SK-N-SH treated with all-trans-retinoic acid at 6 μM for 48 hours (cell line): Measurements from ENCODE around the gene CCR7.

Experiments used
- ATAC-seq: fragments of 200-7000 bp; cut with Tn5 transposase; 3 replicates; pipeline ENCODE4 v1.9.1; 2020; ENCODE audit warnings: mild to moderate bottlenecking, moderate library complexity
- ARNTL ChIP-seq: fragments of 450-650 bp; formaldehyde crosslinking; IDR thresholded peaks from 2 replicates; pipeline ENCODE4 v1.5.0; 2020; ENCODE audit warnings: low read depth, mild to moderate bottlenecking, moderate library complexity, borderline replicate concordance
- BACH2 ChIP-seq: fragments of 250-450 bp; sonication (Bioruptor Pico); IDR thresholded peaks from 2 replicates; pipeline ENCODE4 v1.9.0; 2021; ENCODE audit warnings: mild to moderate bottlenecking, borderline replicate concordance
- CSDC2 ChIP-seq: fragments of 250-450 bp; sonication (Bioruptor Pico); IDR thresholded peaks from 2 replicates; pipeline ENCODE4 v1.5.0; 2020; ENCODE audit warnings: mild to moderate bottlenecking, moderate library complexity
- ESRRG ChIP-seq: fragments of 250-450 bp; sonication (Bioruptor Pico); IDR thresholded peaks from 2 replicates; pipeline ENCODE4 v1.6.1; 2021; ENCODE audit warnings: mild to moderate bottlenecking
- GLIS3 ChIP-seq: fragments of 250-450 bp; sonication (Bioruptor Pico); IDR thresholded peaks from 2 replicates; pipeline ENCODE4 v1.5.0; 2020; ENCODE audit warnings: mild to moderate bottlenecking, moderate library complexity
- ISL1 ChIP-seq: fragments of 250-450 bp; sonication (Bioruptor Pico); IDR thresholded peaks from 2 replicates; pipeline ENCODE4 v2.1.2; 2022; ENCODE audit warnings: mild to moderate bottlenecking, moderate library complexity
- OSR1 ChIP-seq: fragments of 250-450 bp; sonication (Bioruptor Pico); IDR thresholded peaks from 2 replicates; pipeline ENCODE4 v1.8.0; 2022; ENCODE audit warnings: moderate library complexity, mild to moderate bottlenecking, inconsistent platforms
- PPARA ChIP-seq: fragments of 250-450 bp; sonication (Bioruptor Pico); IDR thresholded peaks from 2 replicates; pipeline ENCODE4 v1.5.0; 2020; ENCODE audit warnings: mild to moderate bottlenecking, borderline replicate concordance
- SNAI2 ChIP-seq: fragments of 250-450 bp; sonication (Bioruptor Pico); IDR thresholded peaks from 2 replicates; pipeline ENCODE4 v1.5.0; 2020; ENCODE audit warnings: mild to moderate bottlenecking, moderate library complexity
- TOX ChIP-seq: fragments of 250-450 bp; sonication (Bioruptor Pico); IDR thresholded peaks from 2 replicates; pipeline ENCODE4 v1.8.0; 2021; ENCODE audit warnings: mild to moderate bottlenecking, moderate library complexity, borderline replicate concordance
- ZC3H10 ChIP-seq: fragments of 250-450 bp; sonication (Bioruptor Pico); IDR thresholded peaks from 2 replicates; pipeline ENCODE4 v1.5.1; 2021; ENCODE audit warnings: mild to moderate bottlenecking, moderate library complexity
- ZFP3 ChIP-seq: fragments of 250-450 bp; sonication (Bioruptor Pico); IDR thresholded peaks from 2 replicates; pipeline ENCODE4 v1.5.0; 2020; ENCODE audit warnings: mild to moderate bottlenecking, moderate library complexity
- ZFP30 ChIP-seq: fragments of 450-650 bp; formaldehyde crosslinking; IDR thresholded peaks from 2 replicates; pipeline ENCODE4 v1.5.0; 2022; ENCODE audit warnings: mild to moderate bottlenecking, moderate library complexity
- ZNF565 ChIP-seq: fragments of 450-650 bp; formaldehyde crosslinking; conservative IDR thresholded peaks from 2 replicates; pipeline ENCODE4 v1.5.0; 2020; ENCODE audit warnings: low read depth, mild to moderate bottlenecking, moderate library complexity
- ZNF70 ChIP-seq: fragments of 450-650 bp; formaldehyde crosslinking; IDR thresholded peaks from 2 replicates; pipeline ENCODE4 v1.5.0; 2020; ENCODE audit warnings: mild to moderate bottlenecking, moderate library complexity
- ZNF8 ChIP-seq: fragments of 450-650 bp; formaldehyde crosslinking; IDR thresholded peaks from 2 replicates; pipeline ENCODE4 v1.5.0; 2020; ENCODE audit warnings: mild to moderate bottlenecking, moderate library complexity
- TF ChIP-seq, protein P1 (sequence below): fragments of 250-450 bp; sonication (Bioruptor Pico); IDR thresholded peaks from 2 replicates; pipeline ENCODE4 v1.8.0; 2021; ENCODE audit warnings: low read depth, mild to moderate bottlenecking, moderate library complexity, borderline replicate concordance
- TF ChIP-seq, protein P2 (sequence below): fragments of 250-450 bp; sonication (Bioruptor Pico); IDR thresholded peaks from 2 replicates; pipeline ENCODE4 v1.5.1; 2020; ENCODE audit warnings: low read depth, mild to moderate bottlenecking, moderate library complexity
- TF ChIP-seq, protein P3 (sequence below): fragments of 250-450 bp; sonication (Bioruptor Pico); IDR thresholded peaks from 2 replicates; pipeline ENCODE4 v1.5.1; 2021; ENCODE audit warnings: mild to moderate bottlenecking, moderate library complexity
- TF ChIP-seq, protein P4 (sequence below): fragments of 250-450 bp; sonication (Bioruptor Pico); IDR thresholded peaks from 2 replicates; pipeline ENCODE4 v1.8.0; 2020; ENCODE audit warnings: mild to moderate bottlenecking, moderate library complexity, borderline replicate concordance
- TF ChIP-seq, protein P5 (sequence below): fragments of 250-450 bp; sonication (Bioruptor Pico); IDR thresholded peaks from 2 replicates; pipeline ENCODE4 v1.5.0; 2020; ENCODE audit warnings: mild to moderate bottlenecking, moderate library complexity

The CCR7 gene

DNA sequence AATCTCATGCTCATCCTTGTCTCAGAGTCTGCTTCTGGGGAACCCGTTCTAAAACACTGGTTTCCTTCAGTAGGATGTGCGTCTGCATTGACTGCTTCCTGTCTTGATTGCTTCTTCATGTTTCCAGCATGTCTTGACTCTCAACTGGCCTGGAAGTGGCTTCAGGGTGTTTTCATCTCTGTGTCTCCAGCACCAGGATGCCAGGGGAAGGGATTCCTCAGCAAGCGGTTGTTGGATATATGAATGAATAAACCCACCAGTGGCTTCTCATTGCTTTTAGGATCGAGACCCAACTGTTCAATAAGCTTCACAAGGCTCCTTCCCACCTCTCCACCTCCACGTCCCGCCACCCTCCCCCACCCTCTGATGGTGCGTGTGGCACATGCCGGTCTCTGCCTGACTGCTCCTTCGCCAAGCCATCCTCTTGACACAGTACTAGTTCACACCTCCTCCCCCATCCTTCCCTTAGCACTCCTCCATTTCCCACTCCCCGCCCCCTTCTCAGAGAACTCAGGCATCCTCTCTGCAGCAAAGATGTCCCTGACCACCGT, 49.7 kb downstream of the CCR7 start:
- TF ChIP-seq TOX (no peak), GLIS3 (CRISPR knock-in tag) (no peak), BACH2 (no peak), ISL1 (CRISPR knock-in tag) (no peak), PPARA (no peak), CSDC2 (no peak), SNAI2 (CRISPR knock-in tag) (no peak), ESRRG (CRISPR knock-in tag) (no peak), ZFP3 (CRISPR knock-in tag) (no peak), ZNF8 (no peak), ZC3H10 (CRISPR knock-in tag) (no peak), ZNF565 (CRISPR knock-in tag) (no peak)
- TF ChIP-seq, protein P1, sequence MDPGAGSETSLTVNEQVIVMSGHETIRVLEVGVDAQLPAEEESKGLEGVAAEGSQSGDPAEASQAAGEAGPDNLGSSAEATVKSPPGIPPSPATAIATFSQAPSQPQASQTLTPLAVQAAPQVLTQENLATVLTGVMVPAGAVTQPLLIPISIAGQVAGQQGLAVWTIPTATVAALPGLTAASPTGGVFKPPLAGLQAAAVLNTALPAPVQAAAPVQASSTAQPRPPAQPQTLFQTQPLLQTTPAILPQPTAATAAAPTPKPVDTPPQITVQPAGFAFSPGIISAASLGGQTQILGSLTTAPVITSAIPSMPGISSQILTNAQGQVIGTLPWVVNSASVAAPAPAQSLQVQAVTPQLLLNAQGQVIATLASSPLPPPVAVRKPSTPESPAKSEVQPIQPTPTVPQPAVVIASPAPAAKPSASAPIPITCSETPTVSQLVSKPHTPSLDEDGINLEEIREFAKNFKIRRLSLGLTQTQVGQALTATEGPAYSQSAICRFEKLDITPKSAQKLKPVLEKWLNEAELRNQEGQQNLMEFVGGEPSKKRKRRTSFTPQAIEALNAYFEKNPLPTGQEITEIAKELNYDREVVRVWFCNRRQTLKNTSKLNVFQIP (CRISPR knock-in tag): no peak
- TF ChIP-seq, protein P2, sequence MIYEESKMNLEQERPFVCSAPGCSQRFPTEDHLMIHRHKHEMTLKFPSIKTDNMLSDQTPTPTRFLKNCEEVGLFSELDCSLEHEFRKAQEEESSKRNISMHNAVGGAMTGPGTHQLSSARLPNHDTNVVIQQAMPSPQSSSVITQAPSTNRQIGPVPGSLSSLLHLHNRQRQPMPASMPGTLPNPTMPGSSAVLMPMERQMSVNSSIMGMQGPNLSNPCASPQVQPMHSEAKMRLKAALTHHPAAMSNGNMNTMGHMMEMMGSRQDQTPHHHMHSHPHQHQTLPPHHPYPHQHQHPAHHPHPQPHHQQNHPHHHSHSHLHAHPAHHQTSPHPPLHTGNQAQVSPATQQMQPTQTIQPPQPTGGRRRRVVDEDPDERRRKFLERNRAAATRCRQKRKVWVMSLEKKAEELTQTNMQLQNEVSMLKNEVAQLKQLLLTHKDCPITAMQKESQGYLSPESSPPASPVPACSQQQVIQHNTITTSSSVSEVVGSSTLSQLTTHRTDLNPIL: no peak
- TF ChIP-seq, protein P3, sequence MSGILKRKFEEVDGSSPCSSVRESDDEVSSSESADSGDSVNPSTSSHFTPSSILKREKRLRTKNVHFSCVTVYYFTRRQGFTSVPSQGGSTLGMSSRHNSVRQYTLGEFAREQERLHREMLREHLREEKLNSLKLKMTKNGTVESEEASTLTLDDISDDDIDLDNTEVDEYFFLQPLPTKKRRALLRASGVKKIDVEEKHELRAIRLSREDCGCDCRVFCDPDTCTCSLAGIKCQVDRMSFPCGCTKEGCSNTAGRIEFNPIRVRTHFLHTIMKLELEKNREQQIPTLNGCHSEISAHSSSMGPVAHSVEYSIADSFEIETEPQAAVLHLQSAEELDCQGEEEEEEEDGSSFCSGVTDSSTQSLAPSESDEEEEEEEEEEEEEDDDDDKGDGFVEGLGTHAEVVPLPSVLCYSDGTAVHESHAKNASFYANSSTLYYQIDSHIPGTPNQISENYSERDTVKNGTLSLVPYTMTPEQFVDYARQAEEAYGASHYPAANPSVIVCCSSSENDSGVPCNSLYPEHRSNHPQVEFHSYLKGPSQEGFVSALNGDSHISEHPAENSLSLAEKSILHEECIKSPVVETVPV (CRISPR knock-in tag): no peak
- ATAC-seq: no peak

DNA sequence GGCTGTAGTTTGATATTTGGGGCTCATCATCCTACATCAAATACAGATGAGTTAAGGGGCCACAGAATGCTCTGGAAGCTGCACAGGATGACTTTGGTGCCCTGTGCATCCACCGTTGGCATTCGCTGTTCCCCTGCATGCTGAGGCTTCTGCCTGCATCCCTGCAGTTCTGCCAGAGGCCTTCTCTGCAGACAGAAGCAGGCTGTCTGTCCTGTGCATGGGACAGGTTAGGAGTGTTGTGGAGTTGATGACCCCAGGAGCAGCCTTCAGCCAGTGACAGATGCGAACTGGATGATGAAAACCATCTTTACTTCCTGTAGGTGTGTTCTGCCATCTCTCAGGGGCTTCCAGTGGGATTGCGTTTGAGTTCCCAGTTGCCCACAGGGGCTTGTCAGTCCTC, 50.3 kb downstream of the CCR7 start:
- no peak for ATAC-seq
- TF ChIP-seq ZC3H10 (CRISPR knock-in tag): no peak

DNA sequence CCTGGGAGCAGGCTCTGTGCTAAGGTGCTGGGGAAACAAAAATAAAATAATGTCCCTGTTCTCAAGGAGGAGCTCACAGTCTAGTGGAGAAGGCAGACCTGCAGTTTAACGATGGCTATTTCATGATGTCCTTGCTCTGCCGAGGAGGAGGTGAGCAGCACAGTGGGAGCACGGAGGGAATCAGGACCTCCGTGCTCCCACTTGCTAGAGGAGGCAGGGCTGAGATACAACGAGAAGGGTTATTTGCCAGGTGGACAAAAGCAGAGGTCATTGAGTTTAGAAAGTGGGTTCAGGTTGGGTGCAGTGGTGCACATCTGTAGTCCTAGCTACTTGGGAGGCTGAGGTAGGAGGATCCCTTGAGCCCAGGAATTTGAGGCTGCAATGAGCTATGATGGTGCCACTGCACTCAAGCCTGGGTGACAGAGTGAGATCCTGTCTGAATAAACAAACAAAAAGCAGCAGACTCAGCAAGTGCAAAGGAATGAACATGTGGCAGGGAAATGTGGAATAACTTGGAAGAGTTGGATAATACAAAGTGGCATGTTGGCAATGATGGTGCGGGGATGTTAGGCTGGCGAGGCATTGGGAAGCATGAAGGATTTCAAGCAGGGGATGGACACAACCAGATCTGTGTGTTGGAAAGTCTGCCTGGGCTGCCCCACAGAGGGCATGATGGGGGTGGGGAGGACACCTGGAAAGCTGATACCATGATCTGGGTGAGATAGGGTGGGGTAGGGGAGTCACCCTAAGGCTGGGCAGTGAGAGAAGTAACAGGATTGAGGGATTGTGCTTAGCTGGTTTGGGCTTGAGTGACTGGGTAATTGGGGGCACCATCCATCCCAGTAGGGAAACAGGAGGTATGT, 51.0 kb downstream of the CCR7 start:
- TF ChIP-seq ZNF70 (no peak), ESRRG (CRISPR knock-in tag) (no peak), ARNTL (CRISPR knock-in tag) (no peak), OSR1 (CRISPR knock-in tag) (no peak), PPARA (no peak), ZFP30 (CRISPR knock-in tag) (no peak), BACH2 (no peak), CSDC2 (no peak), ISL1 (CRISPR knock-in tag) (no peak)
- TF ChIP-seq, protein P3 (CRISPR knock-in tag): no peak
- TF ChIP-seq, protein P4, sequence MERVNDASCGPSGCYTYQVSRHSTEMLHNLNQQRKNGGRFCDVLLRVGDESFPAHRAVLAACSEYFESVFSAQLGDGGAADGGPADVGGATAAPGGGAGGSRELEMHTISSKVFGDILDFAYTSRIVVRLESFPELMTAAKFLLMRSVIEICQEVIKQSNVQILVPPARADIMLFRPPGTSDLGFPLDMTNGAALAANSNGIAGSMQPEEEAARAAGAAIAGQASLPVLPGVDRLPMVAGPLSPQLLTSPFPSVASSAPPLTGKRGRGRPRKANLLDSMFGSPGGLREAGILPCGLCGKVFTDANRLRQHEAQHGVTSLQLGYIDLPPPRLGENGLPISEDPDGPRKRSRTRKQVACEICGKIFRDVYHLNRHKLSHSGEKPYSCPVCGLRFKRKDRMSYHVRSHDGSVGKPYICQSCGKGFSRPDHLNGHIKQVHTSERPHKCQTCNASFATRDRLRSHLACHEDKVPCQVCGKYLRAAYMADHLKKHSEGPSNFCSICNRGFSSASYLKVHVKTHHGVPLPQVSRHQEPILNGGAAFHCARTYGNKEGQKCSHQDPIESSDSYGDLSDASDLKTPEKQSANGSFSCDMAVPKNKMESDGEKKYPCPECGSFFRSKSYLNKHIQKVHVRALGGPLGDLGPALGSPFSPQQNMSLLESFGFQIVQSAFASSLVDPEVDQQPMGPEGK (CRISPR knock-in tag): no peak
- TF ChIP-seq, protein P2: no peak
- TF ChIP-seq, protein P1 (CRISPR knock-in tag): no peak
- TF ChIP-seq, protein P5, sequence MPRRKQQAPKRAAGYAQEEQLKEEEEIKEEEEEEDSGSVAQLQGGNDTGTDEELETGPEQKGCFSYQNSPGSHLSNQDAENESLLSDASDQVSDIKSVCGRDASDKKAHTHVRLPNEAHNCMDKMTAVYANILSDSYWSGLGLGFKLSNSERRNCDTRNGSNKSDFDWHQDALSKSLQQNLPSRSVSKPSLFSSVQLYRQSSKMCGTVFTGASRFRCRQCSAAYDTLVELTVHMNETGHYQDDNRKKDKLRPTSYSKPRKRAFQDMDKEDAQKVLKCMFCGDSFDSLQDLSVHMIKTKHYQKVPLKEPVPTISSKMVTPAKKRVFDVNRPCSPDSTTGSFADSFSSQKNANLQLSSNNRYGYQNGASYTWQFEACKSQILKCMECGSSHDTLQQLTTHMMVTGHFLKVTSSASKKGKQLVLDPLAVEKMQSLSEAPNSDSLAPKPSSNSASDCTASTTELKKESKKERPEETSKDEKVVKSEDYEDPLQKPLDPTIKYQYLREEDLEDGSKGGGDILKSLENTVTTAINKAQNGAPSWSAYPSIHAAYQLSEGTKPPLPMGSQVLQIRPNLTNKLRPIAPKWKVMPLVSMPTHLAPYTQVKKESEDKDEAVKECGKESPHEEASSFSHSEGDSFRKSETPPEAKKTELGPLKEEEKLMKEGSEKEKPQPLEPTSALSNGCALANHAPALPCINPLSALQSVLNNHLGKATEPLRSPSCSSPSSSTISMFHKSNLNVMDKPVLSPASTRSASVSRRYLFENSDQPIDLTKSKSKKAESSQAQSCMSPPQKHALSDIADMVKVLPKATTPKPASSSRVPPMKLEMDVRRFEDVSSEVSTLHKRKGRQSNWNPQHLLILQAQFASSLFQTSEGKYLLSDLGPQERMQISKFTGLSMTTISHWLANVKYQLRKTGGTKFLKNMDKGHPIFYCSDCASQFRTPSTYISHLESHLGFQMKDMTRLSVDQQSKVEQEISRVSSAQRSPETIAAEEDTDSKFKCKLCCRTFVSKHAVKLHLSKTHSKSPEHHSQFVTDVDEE (CRISPR knock-in tag): no peak
- no peak for ATAC-seq
